HG03280 (cell line): ENCODE data around the gene PYGB.

Experiments used
- ATAC-seq: cut with Tn5 transposase; IDR thresholded peaks from one replicate; pipeline ENCODE4 v1.9.1; 2021; ENCODE audit warnings: mild to moderate bottlenecking, moderate library complexity; ENCODE audit not compliant: unreplicated experiment

Gene PYGB

DNA sequence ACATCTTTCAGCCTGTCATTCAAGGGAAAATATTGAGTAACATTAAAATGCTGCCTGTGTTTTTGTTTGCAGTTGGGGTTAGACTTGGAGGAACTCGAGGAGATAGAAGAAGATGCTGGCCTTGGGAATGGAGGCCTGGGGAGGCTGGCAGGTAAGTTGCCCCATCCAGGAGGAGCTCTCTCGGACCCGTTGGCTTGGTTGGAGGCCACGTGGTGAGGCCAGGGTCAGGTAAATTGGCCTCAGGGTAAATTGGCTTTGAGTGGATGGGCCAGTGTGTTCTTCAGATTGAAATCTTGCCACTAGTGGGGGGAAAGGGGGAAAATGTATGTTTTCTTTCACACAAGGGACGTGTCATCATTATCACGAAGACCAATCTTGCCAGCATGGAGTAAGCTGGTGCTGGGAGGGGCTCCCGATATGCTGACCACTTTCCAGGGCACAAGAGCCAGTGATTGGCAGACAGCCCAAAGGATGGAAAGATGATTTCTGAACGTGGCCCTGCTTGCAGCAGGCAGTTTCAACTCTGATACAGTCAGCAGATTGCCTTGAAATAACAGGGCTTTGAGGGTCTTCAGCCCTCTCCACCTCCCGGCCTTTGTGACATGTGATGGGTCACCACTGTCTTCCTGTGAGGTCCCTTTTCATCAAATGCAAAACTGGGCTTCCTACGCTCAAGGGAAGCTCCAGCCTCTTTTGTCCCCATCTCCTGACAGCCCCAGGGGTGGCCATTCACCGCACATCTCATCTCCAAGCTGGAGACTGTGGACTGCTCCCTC, 21.4 kb downstream of the PYGB start:
- no peak for ATAC-seq

DNA sequence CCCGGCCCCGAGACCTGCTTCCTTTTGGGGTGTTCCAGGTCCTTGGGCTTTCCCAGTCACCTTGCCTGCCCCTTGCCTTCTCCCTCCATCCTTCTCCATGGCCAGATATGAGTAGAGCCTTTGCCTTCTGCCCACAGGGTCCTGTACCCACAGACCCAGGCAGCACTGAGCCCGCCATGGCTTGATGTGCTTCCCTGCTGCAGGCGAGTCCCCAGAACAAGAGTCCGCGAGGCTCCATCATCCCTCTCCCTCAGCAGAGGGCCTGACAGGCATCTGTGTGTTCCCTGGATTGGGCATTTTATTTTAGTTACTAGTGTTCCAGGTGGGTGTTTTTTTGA, 21.9 kb downstream of the PYGB start:
- no peak for ATAC-seq

DNA sequence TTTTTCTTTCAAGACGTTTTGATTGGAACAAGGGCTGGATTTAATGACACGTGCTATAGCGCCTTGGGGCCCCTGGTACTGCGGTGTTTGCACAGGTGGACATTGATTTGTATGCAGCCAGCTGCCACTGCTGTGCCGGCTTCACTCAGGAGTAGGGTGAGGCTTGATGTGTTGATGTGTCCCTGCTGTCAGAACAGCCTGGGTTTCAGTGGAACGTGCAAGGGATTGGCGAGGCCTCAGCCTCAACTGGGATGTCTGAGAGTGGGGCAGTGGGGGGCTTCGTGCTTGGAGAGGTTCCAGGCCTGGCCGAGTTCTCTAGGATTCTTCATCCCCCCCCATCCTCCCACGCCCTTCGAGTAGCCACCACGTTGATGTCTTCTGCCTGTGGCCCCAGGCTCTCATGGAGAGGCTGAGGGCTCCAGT, 23.0 kb downstream of the PYGB start:
- ATAC-seq = no peak

DNA sequence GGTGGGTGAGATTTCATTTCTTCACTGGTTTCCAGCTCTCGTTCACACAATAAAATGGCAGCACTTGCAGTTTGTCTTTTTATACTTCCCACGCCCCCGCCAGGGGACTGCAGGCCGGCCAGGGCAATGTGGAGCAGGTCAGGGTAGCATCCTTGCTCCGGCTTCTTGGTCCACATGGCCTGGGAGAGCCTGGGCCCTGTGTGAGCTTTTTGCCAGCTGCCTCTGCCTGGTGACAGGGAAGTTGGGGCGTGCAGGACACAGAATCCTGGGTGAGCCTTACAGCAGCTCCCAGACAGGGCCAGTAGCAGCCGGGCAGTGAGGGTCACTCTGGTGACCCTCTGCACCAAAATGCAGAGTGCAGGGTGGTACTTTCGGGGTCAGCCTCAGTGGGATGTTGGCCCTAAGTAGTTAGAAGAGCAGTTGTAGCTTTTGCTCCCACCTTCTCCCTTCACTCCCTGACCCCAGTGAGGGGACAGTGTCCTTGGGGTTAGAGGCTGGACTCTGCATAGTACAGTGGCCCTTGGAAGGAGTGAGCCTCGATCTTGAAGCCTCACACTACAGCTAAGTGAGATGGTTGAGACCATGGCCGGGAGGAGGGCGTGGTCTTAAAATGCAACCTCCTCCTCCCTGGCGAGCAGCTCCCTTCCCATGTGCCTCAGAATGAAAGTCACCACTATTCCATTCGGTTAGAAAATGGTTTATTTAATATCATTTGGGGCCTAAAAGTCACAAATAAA, 23.8 kb downstream of the PYGB start:
- ATAC-seq = no peak

- no peak for ATAC-seq
Measured at GRCh38 chr20:25272223-25273000, 24.5 kb downstream of the PYGB start.

DNA sequence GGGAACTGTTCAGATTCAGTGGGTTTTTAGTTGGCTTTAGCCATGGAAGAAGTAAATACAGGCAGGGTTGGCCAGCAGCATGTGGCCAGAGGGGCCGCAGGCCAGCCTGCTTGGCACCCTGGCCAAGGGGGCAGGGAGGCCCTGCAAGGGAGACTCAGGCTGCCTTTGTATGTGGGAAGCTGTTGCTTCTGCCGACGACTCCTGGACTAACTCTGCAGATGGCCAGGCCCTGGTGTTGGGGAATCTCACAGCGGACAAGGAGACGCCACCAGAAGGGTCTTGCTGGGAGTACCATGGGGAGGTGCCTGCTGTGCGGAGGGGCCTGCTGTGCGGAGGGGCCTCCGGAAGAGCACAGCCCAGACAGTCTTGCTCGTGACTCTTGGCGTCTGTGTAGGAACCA, 25.2 kb downstream of the PYGB start:
- ATAC-seq = no peak

DNA sequence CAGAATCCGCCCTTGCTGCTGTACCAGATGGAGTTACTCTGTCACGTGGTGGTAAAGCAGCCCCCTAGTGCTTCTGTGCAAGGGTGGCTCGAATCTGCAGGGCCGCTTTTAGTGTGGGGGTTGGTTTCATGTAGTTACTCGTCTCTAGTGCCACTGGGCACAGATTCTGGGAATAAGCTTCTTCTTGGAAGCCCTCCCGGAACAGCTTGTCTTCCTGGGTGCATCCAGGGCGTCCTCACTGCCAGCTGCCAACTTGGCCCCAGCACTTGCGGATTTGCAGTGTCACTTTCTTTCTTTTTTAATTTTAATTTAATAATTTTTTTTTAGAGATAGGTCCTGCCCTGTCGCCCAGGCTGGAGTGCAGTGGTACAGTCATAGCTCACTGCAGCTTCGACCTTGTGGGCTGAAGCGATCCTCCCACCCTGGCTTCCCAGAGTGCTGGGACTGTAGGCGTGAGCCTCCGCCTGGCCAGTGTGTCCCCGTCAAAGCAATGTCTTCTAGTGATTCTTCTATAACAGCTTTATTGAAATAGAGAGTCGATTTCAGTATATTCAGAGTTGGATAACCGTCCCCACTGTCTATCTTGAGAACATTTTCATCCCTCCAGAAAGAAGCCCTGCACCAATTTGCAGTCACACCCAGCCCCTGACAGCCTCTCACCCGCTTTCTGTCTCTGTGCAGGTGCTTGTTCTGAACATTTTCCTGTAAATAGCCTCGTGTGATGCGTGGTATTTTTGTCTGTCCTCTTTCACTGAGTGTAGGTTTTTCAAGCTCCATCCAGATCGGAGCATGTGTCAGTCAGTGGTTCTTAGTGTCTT, 25.9 kb downstream of the PYGB start:
- ATAC-seq = no peak

- ATAC-seq = no peak
Measured at GRCh38 chr20:25274481-25274880, 26.6 kb downstream of the PYGB start.

- ATAC-seq = no peak
Measured at GRCh38 chr20:25274891-25275812, 27.3 kb downstream of the PYGB start.

DNA sequence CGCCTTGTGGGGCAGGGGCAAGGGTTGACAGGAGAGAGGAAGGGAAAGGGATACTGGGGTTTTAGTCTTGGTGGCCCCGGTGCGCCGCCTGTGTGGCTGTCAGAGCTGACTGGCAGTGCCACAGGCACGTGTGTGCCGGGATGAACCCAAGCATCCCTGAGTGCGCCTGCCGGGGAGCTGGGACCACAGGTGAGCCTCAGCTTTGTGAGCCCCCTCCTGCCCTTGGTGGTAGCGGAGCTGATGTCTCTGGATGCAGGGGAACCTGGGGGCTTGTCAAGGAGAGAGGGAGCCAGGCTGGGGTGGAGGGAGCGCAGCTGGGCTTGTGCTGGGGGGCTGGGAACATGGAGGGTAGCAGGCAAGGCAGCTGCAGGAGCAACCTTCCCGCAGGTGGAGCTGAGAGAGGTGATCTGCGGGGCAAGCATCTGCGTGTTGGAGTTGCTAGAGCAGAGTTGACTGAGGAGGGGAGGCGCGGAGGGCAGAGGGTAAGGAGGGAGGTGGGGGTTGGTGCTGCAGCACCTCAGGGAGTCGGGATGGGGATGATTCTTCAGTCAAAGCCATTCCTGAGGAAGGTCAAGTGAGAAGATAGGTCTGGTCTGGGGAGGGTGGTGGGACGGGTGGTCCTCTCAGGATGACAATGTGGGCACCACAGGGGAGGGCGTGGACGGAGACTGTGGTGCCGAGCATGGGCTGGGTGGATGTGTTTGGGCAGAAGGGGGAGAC, 28.1 kb downstream of the PYGB start:
- no peak for ATAC-seq

DNA sequence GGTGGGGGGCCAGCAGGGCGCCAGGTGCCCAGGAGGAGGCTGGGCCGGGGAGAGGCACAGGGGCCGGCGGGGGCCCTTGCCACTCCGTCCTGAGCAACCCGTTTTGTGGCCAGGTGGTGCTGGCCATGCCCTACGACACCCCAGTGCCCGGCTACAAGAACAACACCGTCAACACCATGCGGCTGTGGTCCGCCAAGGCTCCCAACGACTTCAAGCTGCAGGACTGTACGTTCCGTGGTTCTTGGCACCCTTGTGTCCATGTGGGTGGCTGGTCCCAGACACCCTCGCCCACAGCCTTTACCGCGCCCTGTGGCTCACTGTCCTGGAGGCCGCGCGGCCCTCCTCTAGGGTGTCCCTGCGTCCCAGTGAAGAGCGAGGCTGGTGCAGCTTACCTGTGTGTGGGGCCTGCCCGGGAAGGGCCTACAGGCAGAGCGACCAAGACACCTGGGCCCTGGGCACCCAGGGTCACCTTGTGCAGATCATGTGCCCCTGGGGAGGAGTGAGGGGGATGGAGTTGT, 28.7 kb downstream of the PYGB start:
- ATAC-seq = no peak

- no peak for ATAC-seq
Measured at GRCh38 chr20:25277051-25277801, 29.3 kb downstream of the PYGB start.

- no peak for ATAC-seq
Measured at GRCh38 chr20:25277941-25278521, 30.1 kb downstream of the PYGB start.

DNA sequence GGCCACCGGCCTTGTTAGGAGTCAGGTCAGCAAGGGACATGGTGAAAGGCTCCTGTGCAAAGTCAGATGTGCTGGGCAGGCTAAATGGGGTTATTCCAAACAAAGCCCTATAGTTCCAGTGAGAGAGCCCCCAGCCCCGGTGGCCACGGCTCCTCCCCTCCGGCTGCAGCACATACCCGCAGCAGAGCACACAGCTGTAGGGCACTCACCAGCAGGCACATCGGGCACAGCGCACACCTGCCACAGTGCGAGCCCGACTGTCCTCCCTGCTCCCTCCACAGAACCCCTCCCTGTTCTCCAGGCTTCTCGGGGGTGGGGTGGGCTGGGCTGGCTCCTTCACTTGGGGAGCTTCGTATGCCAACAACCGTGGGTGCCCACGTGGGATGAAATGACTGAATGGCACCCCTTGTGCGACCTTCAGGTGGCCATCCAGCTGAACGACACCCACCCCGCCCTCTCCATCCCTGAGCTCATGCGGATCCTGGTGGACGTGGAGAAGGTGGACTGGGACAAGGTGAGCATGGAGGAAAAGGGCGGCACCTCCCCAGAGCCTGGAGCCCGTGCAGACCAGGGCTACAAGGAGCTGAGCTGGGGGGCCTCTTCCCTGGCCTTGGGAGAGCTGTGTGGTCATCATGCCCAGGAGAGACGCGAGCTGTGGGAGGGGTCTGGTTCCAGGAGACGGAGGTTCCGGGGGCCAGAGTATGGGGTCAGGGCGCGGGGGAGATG, 30.9 kb downstream of the PYGB start:
- ATAC-seq = no peak

GRCh38 chr20:25279403-25279802, 31.5 kb downstream of the PYGB start:
- ATAC-seq = no peak

GRCh38 chr20:25280051-25280573, 32.2 kb downstream of the PYGB start:
- no peak for ATAC-seq
